Prostate gland (tissue), 2 donors: ENCODE measurements around the gene RGS9BP.

Experiments used
- POLR2A ChIP-seq: fragments of 450-650 bp; IDR thresholded peaks from one replicate; pipeline ENCODE4 v1.6.1; 2016; ENCODE audit warnings: antibody characterized with exemption, mild to moderate bottlenecking
- TF ChIP-seq, protein P1 (sequence below), 4 experiments: fragments of 200-600 bp in 2 of 4; fragments of 450-650 bp in 2 of 4; sonication (generic) in 2 of 4; IDR thresholded peaks; 1 replicate in 3 of 4; 2 replicates in 1 of 4; pipeline ENCODE4 v1.5.1; 2016 to 2019; ENCODE audit warnings: antibody characterized with exemption in 4 of 4, mild to moderate bottlenecking in 2 of 4, moderate library complexity in 2 of 4

DNA sequence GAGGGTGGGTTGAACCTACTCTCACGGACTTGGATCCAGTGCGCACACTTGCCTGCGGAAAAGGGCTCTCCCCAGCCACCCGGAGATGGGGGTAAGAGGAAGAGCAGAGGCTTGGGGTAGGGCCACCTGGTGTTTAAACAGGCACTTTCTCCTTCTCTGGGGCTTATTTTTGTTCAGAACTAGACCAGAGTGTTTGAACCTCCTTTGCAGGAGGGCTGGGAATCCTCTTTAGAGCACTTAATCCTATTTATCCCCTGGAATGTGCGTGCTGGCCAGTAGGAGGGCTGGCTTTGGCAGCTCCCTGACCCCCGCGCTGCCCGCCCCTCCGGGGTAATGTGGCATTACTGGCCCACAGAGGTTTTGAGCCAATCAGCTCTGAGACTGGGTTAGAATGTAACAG, 2.0 kb downstream of the RGS9BP start:
- TF ChIP-seq, protein P1, sequence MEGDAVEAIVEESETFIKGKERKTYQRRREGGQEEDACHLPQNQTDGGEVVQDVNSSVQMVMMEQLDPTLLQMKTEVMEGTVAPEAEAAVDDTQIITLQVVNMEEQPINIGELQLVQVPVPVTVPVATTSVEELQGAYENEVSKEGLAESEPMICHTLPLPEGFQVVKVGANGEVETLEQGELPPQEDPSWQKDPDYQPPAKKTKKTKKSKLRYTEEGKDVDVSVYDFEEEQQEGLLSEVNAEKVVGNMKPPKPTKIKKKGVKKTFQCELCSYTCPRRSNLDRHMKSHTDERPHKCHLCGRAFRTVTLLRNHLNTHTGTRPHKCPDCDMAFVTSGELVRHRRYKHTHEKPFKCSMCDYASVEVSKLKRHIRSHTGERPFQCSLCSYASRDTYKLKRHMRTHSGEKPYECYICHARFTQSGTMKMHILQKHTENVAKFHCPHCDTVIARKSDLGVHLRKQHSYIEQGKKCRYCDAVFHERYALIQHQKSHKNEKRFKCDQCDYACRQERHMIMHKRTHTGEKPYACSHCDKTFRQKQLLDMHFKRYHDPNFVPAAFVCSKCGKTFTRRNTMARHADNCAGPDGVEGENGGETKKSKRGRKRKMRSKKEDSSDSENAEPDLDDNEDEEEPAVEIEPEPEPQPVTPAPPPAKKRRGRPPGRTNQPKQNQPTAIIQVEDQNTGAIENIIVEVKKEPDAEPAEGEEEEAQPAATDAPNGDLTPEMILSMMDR (IDR thresholded peaks at IDR 0.05): no peak
- TF ChIP-seq POLR2A: no peak
